ENCODE results near the gene NOTCH2.

NOTCH2 gene

GRCh38 chr1:119935915-119936314 lies 133.5 kb downstream of the NOTCH2 start:
- Histone ChIP-seq H3K56ac (ENCODE audit: low read length) (no peak overlapping the region), H3K27ac (ENCODE audit: low read depth, low read length) (no peak overlapping the region), H3K4me1 (ENCODE audit: control insufficient read depth, low read depth, low read length) (no peaks in the 10 kb centered on the region), H2BK5ac (ENCODE audit: low read length) (no peak overlapping the region), H2BK120ac (ENCODE audit: low read depth, low read length) (no peak overlapping the region), H2AK5ac (ENCODE audit: low read length) (no peak overlapping the region), H4K5ac (ENCODE audit: low read length) (no peak overlapping the region), H3K27me3 (ENCODE audit: insufficient read depth, low read length, poor library complexity) (no peaks in the 10 kb centered on the region), H3K23ac (ENCODE audit: low read length) (no peak overlapping the region), H3K36me3 (ENCODE audit: control insufficient read depth, insufficient read depth, low read length) (no peaks in the 10 kb centered on the region), H4K8ac (ENCODE audit: low read depth, low read length) (no peak overlapping the region), H3K18ac (ENCODE audit: low read length) (no peak overlapping the region), H3K79me2 (ENCODE audit: control insufficient read depth, insufficient read depth, low read length) (no peaks in the 10 kb centered on the region), H3K4me2 (ENCODE audit: low read length) (no peak overlapping the region), H3K9ac (ENCODE audit: low read length) (no peak overlapping the region), H2BK15ac (replicated peaks; ENCODE audit: low read depth) (no peak overlapping the region), H3K4me3 (ENCODE audit: low read length) (no peak overlapping the region), H3K4ac (ENCODE audit: low read depth, low read length) (no peak overlapping the region), H3K79me1 (ENCODE audit: low read length) (no peaks in the 10 kb centered on the region)
- WGBS (ENCODE audit: extremely low coverage, insufficient coverage, low lambda C conversion rate) = no CpG with 5 or more reads among the region's 2 CpGs
- DNase-seq = no peak

- H4K5ac ChIP-seq (ENCODE audit: low read length) = no peak overlapping the region
- no peaks in the 10 kb centered on the region for H3K27me3 ChIP-seq (ENCODE audit: insufficient read depth, low read length, poor library complexity)
- H2AK5ac ChIP-seq (ENCODE audit: low read length) = no peak overlapping the region
- H3K56ac ChIP-seq (ENCODE audit: low read length) = no peak overlapping the region
- no peak overlapping the region for H4K8ac ChIP-seq (ENCODE audit: low read depth, low read length)
- no peaks in the 10 kb centered on the region for H3K79me1 ChIP-seq (ENCODE audit: low read length)
- no peaks in the 10 kb centered on the region for H3K4me1 ChIP-seq (ENCODE audit: control insufficient read depth, low read depth, low read length)
- no peak overlapping the region for H2BK5ac ChIP-seq (ENCODE audit: low read length)
- WGBS (ENCODE audit: extremely low coverage, insufficient coverage, low lambda C conversion rate) = no CpG with 5 or more reads among the region's 1 CpG
- no peak overlapping the region for H3K4me3 ChIP-seq (ENCODE audit: low read length)
- H3K9ac ChIP-seq (ENCODE audit: low read length) = no peak overlapping the region
- no peak for DNase-seq
- no peak overlapping the region for H3K4me2 ChIP-seq (ENCODE audit: low read length)
- no peaks in the 10 kb centered on the region for H3K36me3 ChIP-seq (ENCODE audit: control insufficient read depth, insufficient read depth, low read length)
- no peak overlapping the region for H3K27ac ChIP-seq (ENCODE audit: low read depth, low read length)
- H2BK120ac ChIP-seq (ENCODE audit: low read depth, low read length) = no peak overlapping the region
- H3K23ac ChIP-seq (ENCODE audit: low read length) = no peak overlapping the region
- H2BK15ac ChIP-seq (replicated peaks; ENCODE audit: low read depth) = no peak overlapping the region
- H3K79me2 ChIP-seq (ENCODE audit: control insufficient read depth, insufficient read depth, low read length) = no peaks in the 10 kb centered on the region
- H3K18ac ChIP-seq (ENCODE audit: low read length) = no peak overlapping the region
- no peak overlapping the region for H3K4ac ChIP-seq (ENCODE audit: low read depth, low read length)
Measured at GRCh38 chr1:119935373-119935772, 134.1 kb downstream of the NOTCH2 start.

GRCh38 chr1:119933397-119933796 lies 136.1 kb downstream of the NOTCH2 start:
- Histone ChIP-seq H3K79me1 (ENCODE audit: low read length) (no peaks in the 10 kb centered on the region), H2BK120ac (ENCODE audit: low read depth, low read length) (no peak overlapping the region), H3K9ac (ENCODE audit: low read length) (no peak overlapping the region), H3K79me2 (ENCODE audit: control insufficient read depth, insufficient read depth, low read length) (no peaks in the 10 kb centered on the region), H3K4me1 (ENCODE audit: control insufficient read depth, low read depth, low read length) (no peaks in the 10 kb centered on the region), H3K4me3 (ENCODE audit: low read length) (no peak overlapping the region), H2BK5ac (ENCODE audit: low read length) (no peak overlapping the region), H4K8ac (ENCODE audit: low read depth, low read length) (no peak overlapping the region), H3K4me2 (ENCODE audit: low read length) (no peak overlapping the region), H2AK5ac (ENCODE audit: low read length) (no peak overlapping the region), H3K36me3 (ENCODE audit: control insufficient read depth, insufficient read depth, low read length) (peaks cover 3% of the 10 kb centered on the region), H2BK15ac (replicated peaks; ENCODE audit: low read depth) (no peak overlapping the region), H3K27ac (ENCODE audit: low read depth, low read length) (no peak overlapping the region), H3K18ac (ENCODE audit: low read length) (no peak overlapping the region), H3K27me3 (ENCODE audit: insufficient read depth, low read length, poor library complexity) (no peaks in the 10 kb centered on the region), H3K56ac (ENCODE audit: low read length) (no peak overlapping the region), H3K4ac (ENCODE audit: low read depth, low read length) (no peak overlapping the region), H3K23ac (ENCODE audit: low read length) (no peak overlapping the region), H4K5ac (ENCODE audit: low read length) (no peak overlapping the region)
- DNase-seq = no peak

- Histone ChIP-seq H3K9ac (ENCODE audit: low read length) (no peak overlapping the region), H3K36me3 (ENCODE audit: control insufficient read depth, insufficient read depth, low read length) (peaks cover 3% of the 10 kb centered on the region), H3K79me2 (ENCODE audit: control insufficient read depth, insufficient read depth, low read length) (no peaks in the 10 kb centered on the region), H3K4me3 (ENCODE audit: low read length) (no peak overlapping the region), H2BK5ac (ENCODE audit: low read length) (no peak overlapping the region), H3K27ac (ENCODE audit: low read depth, low read length) (no peak overlapping the region), H4K5ac (ENCODE audit: low read length) (no peak overlapping the region), H3K56ac (ENCODE audit: low read length) (no peak overlapping the region), H3K79me1 (ENCODE audit: low read length) (no peaks in the 10 kb centered on the region), H3K27me3 (ENCODE audit: insufficient read depth, low read length, poor library complexity) (no peaks in the 10 kb centered on the region), H3K4me2 (ENCODE audit: low read length) (no peak overlapping the region), H2BK15ac (replicated peaks; ENCODE audit: low read depth) (no peak overlapping the region), H3K4ac (ENCODE audit: low read depth, low read length) (no peak overlapping the region), H3K23ac (ENCODE audit: low read length) (no peak overlapping the region), H4K8ac (ENCODE audit: low read depth, low read length) (no peak overlapping the region), H2AK5ac (ENCODE audit: low read length) (no peak overlapping the region), H2BK120ac (ENCODE audit: low read depth, low read length) (no peak overlapping the region), H3K4me1 (ENCODE audit: control insufficient read depth, low read depth, low read length) (no peaks in the 10 kb centered on the region), H3K18ac (ENCODE audit: low read length) (no peak overlapping the region)
- WGBS (ENCODE audit: extremely low coverage, insufficient coverage, low lambda C conversion rate) = no CpG with 5 or more reads among the region's 1 CpG
- DNase-seq = no peak
Measured at GRCh38 chr1:119929643-119930315, 139.7 kb downstream of the NOTCH2 start.

GRCh38 chr1:119926553-119926952 lies 142.9 kb downstream of the NOTCH2 start:
- no peak overlapping the region for H2BK15ac ChIP-seq (replicated peaks; ENCODE audit: low read depth)
- no peak overlapping the region for H3K18ac ChIP-seq (ENCODE audit: low read length)
- no peak overlapping the region for H3K27ac ChIP-seq (ENCODE audit: low read depth, low read length)
- no peak overlapping the region for H3K4ac ChIP-seq (ENCODE audit: low read depth, low read length)
- no CpG with 5 or more reads among the region's 3 CpGs for WGBS (ENCODE audit: extremely low coverage, insufficient coverage, low lambda C conversion rate)
- H4K5ac ChIP-seq (ENCODE audit: low read length) = no peak overlapping the region
- H4K8ac ChIP-seq (ENCODE audit: low read depth, low read length) = no peak overlapping the region
- H3K4me3 ChIP-seq (ENCODE audit: low read length) = no peak overlapping the region
- H3K36me3 ChIP-seq (ENCODE audit: control insufficient read depth, insufficient read depth, low read length) = peaks cover 3% of the 10 kb centered on the region
- no peak overlapping the region for H2BK120ac ChIP-seq (ENCODE audit: low read depth, low read length)
- no peak overlapping the region for H3K9ac ChIP-seq (ENCODE audit: low read length)
- H3K79me1 ChIP-seq (ENCODE audit: low read length) = no peaks in the 10 kb centered on the region
- no peaks in the 10 kb centered on the region for H3K79me2 ChIP-seq (ENCODE audit: control insufficient read depth, insufficient read depth, low read length)
- H3K4me1 ChIP-seq (ENCODE audit: control insufficient read depth, low read depth, low read length) = no peaks in the 10 kb centered on the region
- H3K4me2 ChIP-seq (ENCODE audit: low read length) = no peak overlapping the region
- no peaks in the 10 kb centered on the region for H3K27me3 ChIP-seq (ENCODE audit: insufficient read depth, low read length, poor library complexity)
- no peak overlapping the region for H3K23ac ChIP-seq (ENCODE audit: low read length)
- no peak overlapping the region for H2AK5ac ChIP-seq (ENCODE audit: low read length)
- no peak for DNase-seq
- no peak overlapping the region for H2BK5ac ChIP-seq (ENCODE audit: low read length)
- no peak overlapping the region for H3K56ac ChIP-seq (ENCODE audit: low read length)
